Type B pancreatic cell (in vitro differentiated cells): ENCODE results near the gene CELA2A. TPM values are rescaled to one million over a fixed set of nuclear protein-coding genes. Genes with fewer than 3 reads are reported as not detected.
A peak's percentile ranks its signal among the peaks of the same experiment; 100 is the strongest.
"Not testable (repeated sequence)": the region's sequence is repeated elsewhere in the genome, so short reads cannot be mapped to it uniquely, and the experiment has no call there.

Experiments used
- DNase-seq: peaks from one replicate; pipeline ENCODE4 v3.0.0; 2021; ENCODE audit warnings: mixed read lengths; ENCODE audit not compliant: unreplicated experiment; ENCODE audit errors: extremely low spot score
- H3K27ac Mint-ChIP-seq: 2 replicates; pipeline ENCODE4 v1.8.0; 2021; ENCODE audit warnings: mild to moderate bottlenecking, mixed read lengths
- H3K27me3 Mint-ChIP-seq: 2 replicates; pipeline ENCODE4 v1.8.0; 2021; ENCODE audit warnings: mixed read lengths
- H3K36me3 Mint-ChIP-seq: 2 replicates; pipeline ENCODE4 v1.8.0; 2021; ENCODE audit warnings: mixed read lengths
- H3K4me1 Mint-ChIP-seq: one replicate; pipeline ENCODE4 v1.8.0; 2021; ENCODE audit warnings: mixed read lengths; ENCODE audit not compliant: unreplicated experiment
- H3K4me3 Mint-ChIP-seq: 2 replicates; pipeline ENCODE4 v1.8.0; 2021; ENCODE audit warnings: mild to moderate bottlenecking, mixed read lengths
- H3K9me3 Mint-ChIP-seq: 2 replicates; pipeline ENCODE4 v1.8.0; 2021; ENCODE audit warnings: mixed read lengths
- total RNA-seq: library from RNA; stranded (reverse); gene quantifications from 2 replicates; pipeline ENCODE4 v1.2.1, GENCODE V29; 2021; ENCODE audit warnings: low replicate concordance
- TF ChIP-seq, protein P1 (sequence below): fragments of 200-600 bp; sonication (generic); conservative IDR thresholded peaks from 2 replicates; pipeline ENCODE4 v1.5.0; 2021; ENCODE audit warnings: antibody characterized with exemption, mild to moderate bottlenecking

CELA2A gene
- total RNA-seq, 1 donor from 2014 or later = 3.5 TPM

- H3K27me3 Mint-ChIP-seq = no peaks in the 10 kb centered on the region
- no peak overlapping the region for H3K27ac Mint-ChIP-seq
- H3K4me3 Mint-ChIP-seq = no peak overlapping the region
- DNase-seq = no peak
- TF ChIP-seq, protein P1, sequence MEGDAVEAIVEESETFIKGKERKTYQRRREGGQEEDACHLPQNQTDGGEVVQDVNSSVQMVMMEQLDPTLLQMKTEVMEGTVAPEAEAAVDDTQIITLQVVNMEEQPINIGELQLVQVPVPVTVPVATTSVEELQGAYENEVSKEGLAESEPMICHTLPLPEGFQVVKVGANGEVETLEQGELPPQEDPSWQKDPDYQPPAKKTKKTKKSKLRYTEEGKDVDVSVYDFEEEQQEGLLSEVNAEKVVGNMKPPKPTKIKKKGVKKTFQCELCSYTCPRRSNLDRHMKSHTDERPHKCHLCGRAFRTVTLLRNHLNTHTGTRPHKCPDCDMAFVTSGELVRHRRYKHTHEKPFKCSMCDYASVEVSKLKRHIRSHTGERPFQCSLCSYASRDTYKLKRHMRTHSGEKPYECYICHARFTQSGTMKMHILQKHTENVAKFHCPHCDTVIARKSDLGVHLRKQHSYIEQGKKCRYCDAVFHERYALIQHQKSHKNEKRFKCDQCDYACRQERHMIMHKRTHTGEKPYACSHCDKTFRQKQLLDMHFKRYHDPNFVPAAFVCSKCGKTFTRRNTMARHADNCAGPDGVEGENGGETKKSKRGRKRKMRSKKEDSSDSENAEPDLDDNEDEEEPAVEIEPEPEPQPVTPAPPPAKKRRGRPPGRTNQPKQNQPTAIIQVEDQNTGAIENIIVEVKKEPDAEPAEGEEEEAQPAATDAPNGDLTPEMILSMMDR = no peak
- H3K36me3 Mint-ChIP-seq = peaks cover 16% of the 10 kb centered on the region
- no peaks in the 10 kb centered on the region for H3K9me3 Mint-ChIP-seq
- H3K4me1 Mint-ChIP-seq = no peaks in the 10 kb centered on the region
Observed at GRCh38 chr1:15513192-15513591, 56.7 kb downstream of the CELA2A start.

GRCh38 chr1:15513919-15514318, 57.4 kb downstream of the CELA2A start:
- Mint-ChIP-seq H3K36me3 (peaks cover 16% of the 10 kb centered on the region), H3K27me3 (no peaks in the 10 kb centered on the region), H3K9me3 (no peaks in the 10 kb centered on the region), H3K4me3 (no peak overlapping the region), H3K27ac (no peak overlapping the region), H3K4me1 (no peaks in the 10 kb centered on the region)
- no peak for DNase-seq
- TF ChIP-seq, protein P1 = no peak

DNA sequence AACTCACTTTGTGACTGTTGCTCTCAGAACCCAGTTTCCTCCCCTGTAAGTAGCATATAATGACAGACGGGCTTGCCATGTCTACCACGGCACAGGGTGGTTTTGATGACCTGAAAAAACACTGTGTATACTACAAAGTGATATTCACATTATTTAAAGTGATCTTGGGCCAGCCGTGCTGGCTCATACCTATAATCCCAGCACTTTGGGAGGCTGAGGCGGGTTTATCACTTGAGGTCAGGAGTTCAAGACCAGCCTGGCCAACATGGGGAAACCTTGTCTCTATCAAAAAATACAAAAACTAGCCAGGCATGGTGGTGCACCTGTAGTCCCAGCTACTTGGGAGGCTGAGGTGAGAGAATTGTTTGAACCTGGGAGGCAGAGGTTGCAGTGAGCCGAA, 58.0 kb downstream of the CELA2A start:
- H3K4me3 Mint-ChIP-seq, DNase-seq: not testable (repeated sequence)
- H3K36me3 Mint-ChIP-seq = peaks cover 16% of the 10 kb centered on the region

GRCh38 chr1:15515022-15515663, 58.6 kb downstream of the CELA2A start:
- H3K27me3 Mint-ChIP-seq = no peaks in the 10 kb centered on the region
- TF ChIP-seq, protein P1 = no peak
- H3K9me3 Mint-ChIP-seq = no peaks in the 10 kb centered on the region
- DNase-seq = no peak
- no peaks in the 10 kb centered on the region for H3K4me1 Mint-ChIP-seq
- H3K4me3 Mint-ChIP-seq = no peak overlapping the region
- H3K36me3 Mint-ChIP-seq = peaks cover 16% of the 10 kb centered on the region
- no peak overlapping the region for H3K27ac Mint-ChIP-seq

More for the DNA sequence above, 58.0 kb downstream of the CELA2A start:
- H3K4me1 Mint-ChIP-seq, H3K27ac Mint-ChIP-seq, H3K27me3 Mint-ChIP-seq, H3K9me3 Mint-ChIP-seq: not testable (repeated sequence)

DNA sequence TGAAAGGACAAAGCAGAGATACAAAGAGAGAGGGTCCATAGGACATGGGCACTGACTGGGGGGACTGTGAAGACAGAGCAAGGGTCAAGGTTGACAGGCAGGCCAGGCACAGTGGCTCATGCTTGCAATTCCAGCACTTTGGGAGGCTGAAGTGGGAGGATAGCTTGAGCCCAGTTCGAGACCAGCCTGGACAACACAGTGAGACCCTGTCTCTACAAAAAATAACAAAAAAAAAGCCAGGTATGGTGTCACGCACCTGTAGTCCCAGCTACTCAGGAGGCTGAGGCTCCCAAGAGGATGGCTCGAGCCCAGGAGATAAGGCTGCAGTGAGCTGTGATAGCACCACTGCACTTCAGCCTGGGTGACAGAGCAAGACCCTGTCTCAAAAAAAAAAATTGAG, 63.1 kb downstream of the CELA2A start:
- DNase-seq = no peak
- TF ChIP-seq, protein P1 = no peak
- H3K4me3 Mint-ChIP-seq = no peak overlapping the region
- no peaks in the 10 kb centered on the region for H3K9me3 Mint-ChIP-seq
- H3K36me3 Mint-ChIP-seq = peaks cover 13% of the 10 kb centered on the region
- H3K27ac Mint-ChIP-seq = no peak overlapping the region
- H3K27me3 Mint-ChIP-seq = no peaks in the 10 kb centered on the region
- peaks cover 12% of the 10 kb centered on the region for H3K4me1 Mint-ChIP-seq

- Mint-ChIP-seq H3K27ac (peak overlapping the region; percentile 57), H3K4me3 (peak overlapping the region; percentile 48), H3K4me1 (peaks cover 21% of the 10 kb centered on the region)
- H3K9me3 Mint-ChIP-seq, DNase-seq, H3K27me3 Mint-ChIP-seq, H3K36me3 Mint-ChIP-seq: not testable (repeated sequence)
Observed at GRCh38 chr1:15521206-15521906, 64.8 kb downstream of the CELA2A start.

Other genes with a start within 250 kb of the CELA2A start
- gene FHAD1, start 209.5 kb upstream of the CELA2A start, total RNA-seq = 0.93 and 3.8 TPM in 2 replicates
- 19.5 TPM in 2 replicates for gene EFHD2, start 46.8 kb upstream of the CELA2A start, total RNA-seq
- gene CTRC, start 18.3 kb upstream of the CELA2A start, total RNA-seq = not detected in 2 replicates
- not detected in 2 replicates for gene CELA2B, start 19.4 kb downstream of the CELA2A start, total RNA-seq
- 13.1 and 13.5 TPM in 2 replicates for gene CASP9, start 67.5 kb downstream of the CELA2A start, total RNA-seq
- 23.7 and 26.3 TPM in 2 replicates for gene DNAJC16, start 70.1 kb downstream of the CELA2A start, total RNA-seq
- gene AGMAT, start 128.3 kb downstream of the CELA2A start, total RNA-seq = 5.4 and 7.2 TPM in 2 replicates
- 38.7 and 53.9 TPM in 2 replicates for gene DDI2, start 160.7 kb downstream of the CELA2A start, total RNA-seq
- 54.9 and 57.5 TPM in 2 replicates for gene PLEKHM2, start 227.6 kb downstream of the CELA2A start, total RNA-seq